ENCODE data around the gene GPC5.

DNA sequence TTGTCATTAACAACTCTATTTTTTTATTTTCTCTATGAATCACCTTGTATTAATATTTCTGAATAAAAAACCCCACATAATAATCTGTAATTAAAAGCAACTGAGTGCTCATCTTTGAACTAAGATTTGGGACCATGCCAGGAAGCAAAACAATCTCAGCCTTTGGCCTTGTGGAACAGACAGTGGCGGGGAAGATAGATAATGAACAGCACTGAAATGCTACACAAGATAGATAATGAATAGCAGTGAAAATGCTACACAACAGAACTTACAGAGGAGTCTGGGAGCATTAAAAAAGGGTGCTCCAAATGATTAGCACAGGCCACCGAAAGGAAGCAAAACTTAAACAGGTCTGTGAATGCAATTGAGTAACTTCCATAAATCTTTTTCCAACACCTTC, 134.9 kb downstream of the GPC5 start:
- TF ChIP-seq, protein P1, sequence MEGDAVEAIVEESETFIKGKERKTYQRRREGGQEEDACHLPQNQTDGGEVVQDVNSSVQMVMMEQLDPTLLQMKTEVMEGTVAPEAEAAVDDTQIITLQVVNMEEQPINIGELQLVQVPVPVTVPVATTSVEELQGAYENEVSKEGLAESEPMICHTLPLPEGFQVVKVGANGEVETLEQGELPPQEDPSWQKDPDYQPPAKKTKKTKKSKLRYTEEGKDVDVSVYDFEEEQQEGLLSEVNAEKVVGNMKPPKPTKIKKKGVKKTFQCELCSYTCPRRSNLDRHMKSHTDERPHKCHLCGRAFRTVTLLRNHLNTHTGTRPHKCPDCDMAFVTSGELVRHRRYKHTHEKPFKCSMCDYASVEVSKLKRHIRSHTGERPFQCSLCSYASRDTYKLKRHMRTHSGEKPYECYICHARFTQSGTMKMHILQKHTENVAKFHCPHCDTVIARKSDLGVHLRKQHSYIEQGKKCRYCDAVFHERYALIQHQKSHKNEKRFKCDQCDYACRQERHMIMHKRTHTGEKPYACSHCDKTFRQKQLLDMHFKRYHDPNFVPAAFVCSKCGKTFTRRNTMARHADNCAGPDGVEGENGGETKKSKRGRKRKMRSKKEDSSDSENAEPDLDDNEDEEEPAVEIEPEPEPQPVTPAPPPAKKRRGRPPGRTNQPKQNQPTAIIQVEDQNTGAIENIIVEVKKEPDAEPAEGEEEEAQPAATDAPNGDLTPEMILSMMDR (IDR thresholded peaks at IDR 0.05) = no peak
- TF ChIP-seq POLR2AphosphoS5 (IDR thresholded peaks at IDR 0.05; ENCODE audit: low read depth, low read length) (no peak), TCF7L2 (IDR thresholded peaks at IDR 0.05; ENCODE audit: low read depth, low read length) (no peak)
- TF ChIP-seq, protein P2, sequence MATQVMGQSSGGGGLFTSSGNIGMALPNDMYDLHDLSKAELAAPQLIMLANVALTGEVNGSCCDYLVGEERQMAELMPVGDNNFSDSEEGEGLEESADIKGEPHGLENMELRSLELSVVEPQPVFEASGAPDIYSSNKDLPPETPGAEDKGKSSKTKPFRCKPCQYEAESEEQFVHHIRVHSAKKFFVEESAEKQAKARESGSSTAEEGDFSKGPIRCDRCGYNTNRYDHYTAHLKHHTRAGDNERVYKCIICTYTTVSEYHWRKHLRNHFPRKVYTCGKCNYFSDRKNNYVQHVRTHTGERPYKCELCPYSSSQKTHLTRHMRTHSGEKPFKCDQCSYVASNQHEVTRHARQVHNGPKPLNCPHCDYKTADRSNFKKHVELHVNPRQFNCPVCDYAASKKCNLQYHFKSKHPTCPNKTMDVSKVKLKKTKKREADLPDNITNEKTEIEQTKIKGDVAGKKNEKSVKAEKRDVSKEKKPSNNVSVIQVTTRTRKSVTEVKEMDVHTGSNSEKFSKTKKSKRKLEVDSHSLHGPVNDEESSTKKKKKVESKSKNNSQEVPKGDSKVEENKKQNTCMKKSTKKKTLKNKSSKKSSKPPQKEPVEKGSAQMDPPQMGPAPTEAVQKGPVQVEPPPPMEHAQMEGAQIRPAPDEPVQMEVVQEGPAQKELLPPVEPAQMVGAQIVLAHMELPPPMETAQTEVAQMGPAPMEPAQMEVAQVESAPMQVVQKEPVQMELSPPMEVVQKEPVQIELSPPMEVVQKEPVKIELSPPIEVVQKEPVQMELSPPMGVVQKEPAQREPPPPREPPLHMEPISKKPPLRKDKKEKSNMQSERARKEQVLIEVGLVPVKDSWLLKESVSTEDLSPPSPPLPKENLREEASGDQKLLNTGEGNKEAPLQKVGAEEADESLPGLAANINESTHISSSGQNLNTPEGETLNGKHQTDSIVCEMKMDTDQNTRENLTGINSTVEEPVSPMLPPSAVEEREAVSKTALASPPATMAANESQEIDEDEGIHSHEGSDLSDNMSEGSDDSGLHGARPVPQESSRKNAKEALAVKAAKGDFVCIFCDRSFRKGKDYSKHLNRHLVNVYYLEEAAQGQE (IDR thresholded peaks at IDR 0.05; ENCODE audit: insufficient read depth in 1 of 2, low read depth in 2 of 2, low read length in 1 of 2) = no peak
